ENCODE data around the gene PPP2R5B.
A peak's percentile ranks its signal among the peaks of the same experiment; 100 is the strongest.

Gene PPP2R5B

DNA sequence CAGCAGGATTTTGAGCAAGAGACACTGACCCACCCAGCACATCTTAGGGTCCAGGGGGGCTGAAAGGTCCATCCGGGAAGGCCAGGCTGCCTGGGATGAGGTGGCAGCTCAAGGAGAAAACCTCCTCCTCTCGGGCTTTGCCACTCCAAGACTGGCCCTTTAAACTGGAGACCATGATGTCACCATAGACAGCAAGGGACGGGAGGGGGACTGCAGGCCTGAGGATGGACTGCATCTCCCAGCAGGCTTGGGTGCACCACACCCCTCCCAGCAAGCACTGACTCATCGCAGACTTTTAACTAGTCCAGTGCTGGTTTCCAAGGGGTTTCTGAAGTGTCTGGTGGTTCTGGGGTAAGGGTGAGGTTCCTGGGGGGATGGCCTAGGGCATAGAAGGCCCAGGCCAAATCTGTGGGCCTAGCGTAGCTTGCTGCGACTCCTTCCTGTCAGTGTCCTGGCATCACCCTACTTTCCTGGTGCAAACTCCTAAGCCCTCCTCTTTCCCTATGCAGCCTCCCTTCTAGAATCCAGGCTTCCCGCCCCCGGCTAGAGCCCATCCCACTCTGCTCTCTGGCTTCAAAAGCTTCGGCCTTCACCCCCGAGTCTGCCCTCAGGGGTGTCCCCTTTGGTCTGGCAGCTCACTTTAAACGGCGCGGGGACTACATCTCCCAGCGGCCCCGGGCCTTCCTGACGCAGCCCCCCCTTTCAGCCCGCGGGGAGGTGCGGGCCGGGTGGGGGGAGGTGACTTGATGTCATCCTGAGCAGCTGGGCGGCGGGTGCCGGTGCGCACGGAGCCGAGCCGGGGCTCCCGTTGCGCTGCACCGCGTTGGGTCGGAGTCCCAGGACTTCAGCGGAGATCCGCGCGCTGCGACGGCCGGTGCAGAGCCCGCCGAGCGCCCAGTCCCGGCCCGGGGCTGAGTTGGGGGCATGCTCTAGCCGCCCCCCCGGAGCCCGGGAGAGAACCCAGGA is at the start of gene PPP2R5B (continued):
- TF ChIP-seq, protein P1, sequence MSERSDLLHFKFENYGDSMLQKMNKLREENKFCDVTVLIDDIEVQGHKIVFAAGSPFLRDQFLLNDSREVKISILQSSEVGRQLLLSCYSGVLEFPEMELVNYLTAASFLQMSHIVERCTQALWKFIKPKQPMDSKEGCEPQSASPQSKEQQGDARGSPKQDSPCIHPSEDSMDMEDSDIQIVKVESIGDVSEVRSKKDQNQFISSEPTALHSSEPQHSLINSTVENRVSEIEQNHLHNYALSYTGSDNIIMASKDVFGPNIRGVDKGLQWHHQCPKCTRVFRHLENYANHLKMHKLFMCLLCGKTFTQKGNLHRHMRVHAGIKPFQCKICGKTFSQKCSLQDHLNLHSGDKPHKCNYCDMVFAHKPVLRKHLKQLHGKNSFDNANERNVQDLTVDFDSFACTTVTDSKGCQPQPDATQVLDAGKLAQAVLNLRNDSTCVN (tag by site-specific recombination; optimal IDR thresholded peaks at IDR 0.05), result peak; percentile 65
- TF ChIP-seq ZNF114 (tag by site-specific recombination; IDR thresholded peaks at IDR 0.05) (no peak), ZNF76 (tag by site-specific recombination; IDR thresholded peaks at IDR 0.05; ENCODE audit: borderline replicate concordance, low read depth) (peak; percentile 90), ZBTB48 (tag by site-specific recombination; IDR thresholded peaks at IDR 0.05) (peak; percentile 59), ZNF701 (tag by site-specific recombination; IDR thresholded peaks at IDR 0.05) (no peak), ZIC2 (tag by site-specific recombination; IDR thresholded peaks at IDR 0.05) (peak; percentile 65), YY2 (tag by site-specific recombination; IDR thresholded peaks at IDR 0.05) (no peak), ZNF121 (tag by site-specific recombination; IDR thresholded peaks at IDR 0.05) (no peak), ZNF677 (tag by site-specific recombination; IDR thresholded peaks at IDR 0.05) (no peak), SP3 (tag by site-specific recombination; IDR thresholded peaks at IDR 0.05) (peak; percentile 92)
- TF ChIP-seq, protein P2, sequence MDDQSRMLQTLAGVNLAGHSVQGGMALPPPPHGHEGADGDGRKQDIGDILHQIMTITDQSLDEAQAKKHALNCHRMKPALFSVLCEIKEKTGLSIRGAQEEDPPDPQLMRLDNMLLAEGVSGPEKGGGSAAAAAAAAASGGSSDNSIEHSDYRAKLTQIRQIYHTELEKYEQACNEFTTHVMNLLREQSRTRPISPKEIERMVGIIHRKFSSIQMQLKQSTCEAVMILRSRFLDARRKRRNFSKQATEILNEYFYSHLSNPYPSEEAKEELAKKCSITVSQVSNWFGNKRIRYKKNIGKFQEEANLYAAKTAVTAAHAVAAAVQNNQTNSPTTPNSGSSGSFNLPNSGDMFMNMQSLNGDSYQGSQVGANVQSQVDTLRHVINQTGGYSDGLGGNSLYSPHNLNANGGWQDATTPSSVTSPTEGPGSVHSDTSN (CRISPR knock-in tag; IDR thresholded peaks at IDR 0.05), result no peak
- TF ChIP-seq, protein P3, sequence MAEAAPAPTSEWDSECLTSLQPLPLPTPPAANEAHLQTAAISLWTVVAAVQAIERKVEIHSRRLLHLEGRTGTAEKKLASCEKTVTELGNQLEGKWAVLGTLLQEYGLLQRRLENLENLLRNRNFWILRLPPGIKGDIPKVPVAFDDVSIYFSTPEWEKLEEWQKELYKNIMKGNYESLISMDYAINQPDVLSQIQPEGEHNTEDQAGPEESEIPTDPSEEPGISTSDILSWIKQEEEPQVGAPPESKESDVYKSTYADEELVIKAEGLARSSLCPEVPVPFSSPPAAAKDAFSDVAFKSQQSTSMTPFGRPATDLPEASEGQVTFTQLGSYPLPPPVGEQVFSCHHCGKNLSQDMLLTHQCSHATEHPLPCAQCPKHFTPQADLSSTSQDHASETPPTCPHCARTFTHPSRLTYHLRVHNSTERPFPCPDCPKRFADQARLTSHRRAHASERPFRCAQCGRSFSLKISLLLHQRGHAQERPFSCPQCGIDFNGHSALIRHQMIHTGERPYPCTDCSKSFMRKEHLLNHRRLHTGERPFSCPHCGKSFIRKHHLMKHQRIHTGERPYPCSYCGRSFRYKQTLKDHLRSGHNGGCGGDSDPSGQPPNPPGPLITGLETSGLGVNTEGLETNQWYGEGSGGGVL (tag by site-specific recombination; IDR thresholded peaks at IDR 0.05), result peak; percentile 94
- TF ChIP-seq, protein P4, sequence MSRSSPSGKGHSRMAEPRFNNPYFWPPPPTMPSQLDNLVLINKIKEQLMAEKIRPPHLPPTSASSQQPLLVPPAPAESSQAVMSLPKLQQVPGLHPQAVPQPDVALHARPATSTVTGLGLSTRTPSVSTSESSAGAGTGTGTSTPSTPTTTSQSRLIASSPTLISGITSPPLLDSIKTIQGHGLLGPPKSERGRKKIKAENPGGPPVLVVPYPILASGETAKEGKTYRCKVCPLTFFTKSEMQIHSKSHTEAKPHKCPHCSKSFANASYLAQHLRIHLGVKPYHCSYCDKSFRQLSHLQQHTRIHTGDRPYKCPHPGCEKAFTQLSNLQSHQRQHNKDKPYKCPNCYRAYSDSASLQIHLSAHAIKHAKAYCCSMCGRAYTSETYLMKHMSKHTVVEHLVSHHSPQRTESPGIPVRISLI (tag by site-specific recombination; IDR thresholded peaks at IDR 0.05), result no peak
- TF ChIP-seq, protein P5, sequence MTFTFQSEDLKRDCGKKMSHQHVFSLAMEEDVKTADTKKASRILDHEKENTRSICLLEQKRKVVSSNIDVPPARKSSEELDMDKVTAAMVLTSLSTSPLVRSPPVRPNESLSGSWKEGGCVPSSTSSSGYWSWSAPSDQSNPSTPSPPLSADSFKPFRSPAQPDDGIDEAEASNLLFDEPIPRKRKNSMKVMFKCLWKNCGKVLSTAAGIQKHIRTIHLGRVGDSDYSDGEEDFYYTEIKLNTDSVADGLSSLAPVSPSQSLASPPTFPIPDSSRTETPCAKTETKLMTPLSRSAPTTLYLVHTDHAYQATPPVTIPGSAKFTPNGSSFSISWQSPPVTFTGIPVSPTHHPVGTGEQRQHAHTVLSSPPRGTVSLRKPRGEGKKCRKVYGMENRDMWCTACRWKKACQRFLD (tag by site-specific recombination; IDR thresholded peaks at IDR 0.05), result peak; percentile 84

DNA sequence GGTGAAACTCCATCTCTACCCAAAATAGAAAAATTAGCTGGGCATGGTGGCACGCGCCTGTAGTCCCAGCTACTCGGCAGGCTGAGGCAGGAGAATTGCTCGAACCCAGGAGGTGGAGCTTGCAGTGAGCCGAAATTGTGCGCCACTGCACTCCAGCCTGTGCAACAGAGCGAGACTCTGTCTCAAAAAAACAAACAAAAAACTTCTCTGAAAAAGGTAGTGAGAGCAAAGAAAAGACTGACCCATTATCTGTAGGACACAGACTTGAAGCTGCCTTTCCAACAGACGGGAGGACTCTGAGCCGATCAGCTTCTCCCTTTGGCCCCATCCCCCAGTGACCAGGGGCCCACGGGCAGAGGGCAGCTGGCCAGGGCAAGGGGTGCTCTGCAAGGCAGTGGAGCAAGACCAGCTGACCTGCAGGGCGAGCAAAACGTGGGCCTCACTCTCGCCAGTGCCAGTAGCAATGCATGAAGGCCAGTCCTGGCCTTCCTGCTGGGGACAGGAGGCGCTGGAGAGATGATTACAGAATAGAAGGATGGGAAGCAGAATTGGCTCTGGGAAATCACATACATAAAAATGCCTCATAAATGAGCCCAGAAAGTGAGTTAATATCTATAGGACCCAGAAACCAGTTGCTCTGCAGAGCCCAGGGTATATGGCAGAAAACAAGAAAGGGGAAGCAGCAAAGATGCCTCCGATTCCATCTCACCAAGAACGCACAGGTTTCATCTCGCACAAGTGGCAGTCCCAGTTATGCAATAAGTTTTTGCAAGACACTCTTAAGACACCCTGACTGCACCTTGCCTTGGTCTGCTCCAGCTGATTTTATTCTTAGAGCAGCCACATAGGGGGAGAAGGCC is 48.9 kb upstream of the PPP2R5B start:
- Histone ChIP-seq H3K36me3 (ENCODE audit: control insufficient read depth in 2 of 2, insufficient read depth in 1 of 2, low read length in 2 of 2) (peaks cover 0 to 27% of the 10 kb centered on the region in 2 experiments; a peak in 1 of 3 replicates), H3K27ac (ENCODE audit: extremely low read depth, low read depth, low read length) (no peak overlapping the region), H3K9me3 (ENCODE audit: control insufficient read depth, insufficient read depth, low read depth, low read length) (no peaks in the 10 kb centered on the region), H3K4me1 (ENCODE audit: control insufficient read depth, insufficient read depth, low read length) (no peaks in the 10 kb centered on the region), H3K4me3 (ENCODE audit: low read depth, low read length) (no peak overlapping the region)
- ChIA-PET CTCF (interaction anchor here (0.6 to 4.6 kb wide), 10 partner anchors 9 to 32 kb away, joined by 3 to 36 read pairs (median 5); no protein-coding TSS in a partner anchor), POLR2A (interaction anchor here (0.9 to 1.0 kb wide), 2 partner anchors 21 kb away, joined by 3 to 4 read pairs; no protein-coding TSS in a partner anchor)
- TF ChIP-seq, protein P6, sequence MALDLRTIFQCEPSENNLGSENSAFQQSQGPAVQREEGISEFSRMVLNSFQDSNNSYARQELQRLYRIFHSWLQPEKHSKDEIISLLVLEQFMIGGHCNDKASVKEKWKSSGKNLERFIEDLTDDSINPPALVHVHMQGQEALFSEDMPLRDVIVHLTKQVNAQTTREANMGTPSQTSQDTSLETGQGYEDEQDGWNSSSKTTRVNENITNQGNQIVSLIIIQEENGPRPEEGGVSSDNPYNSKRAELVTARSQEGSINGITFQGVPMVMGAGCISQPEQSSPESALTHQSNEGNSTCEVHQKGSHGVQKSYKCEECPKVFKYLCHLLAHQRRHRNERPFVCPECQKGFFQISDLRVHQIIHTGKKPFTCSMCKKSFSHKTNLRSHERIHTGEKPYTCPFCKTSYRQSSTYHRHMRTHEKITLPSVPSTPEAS (tag by site-specific recombination; IDR thresholded peaks at IDR 0.05), result no peak
- no peak for TF ChIP-seq ZNF530 (tag by site-specific recombination; IDR thresholded peaks at IDR 0.05; ENCODE audit: low read depth)
- TF ChIP-seq, protein P7, sequence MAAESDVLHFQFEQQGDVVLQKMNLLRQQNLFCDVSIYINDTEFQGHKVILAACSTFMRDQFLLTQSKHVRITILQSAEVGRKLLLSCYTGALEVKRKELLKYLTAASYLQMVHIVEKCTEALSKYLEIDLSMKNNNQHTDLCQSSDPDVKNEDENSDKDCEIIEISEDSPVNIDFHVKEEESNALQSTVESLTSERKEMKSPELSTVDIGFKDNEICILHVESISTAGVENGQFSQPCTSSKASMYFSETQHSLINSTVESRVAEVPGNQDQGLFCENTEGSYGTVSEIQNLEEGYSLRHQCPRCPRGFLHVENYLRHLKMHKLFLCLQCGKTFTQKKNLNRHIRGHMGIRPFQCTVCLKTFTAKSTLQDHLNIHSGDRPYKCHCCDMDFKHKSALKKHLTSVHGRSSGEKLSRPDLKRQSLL (tag by site-specific recombination; IDR thresholded peaks at IDR 0.05), result no peak
- TF ChIP-seq SCRT1 (tag by site-specific recombination; IDR thresholded peaks at IDR 0.05; ENCODE audit: borderline replicate concordance), result no peak
- TF ChIP-seq, protein P8, sequence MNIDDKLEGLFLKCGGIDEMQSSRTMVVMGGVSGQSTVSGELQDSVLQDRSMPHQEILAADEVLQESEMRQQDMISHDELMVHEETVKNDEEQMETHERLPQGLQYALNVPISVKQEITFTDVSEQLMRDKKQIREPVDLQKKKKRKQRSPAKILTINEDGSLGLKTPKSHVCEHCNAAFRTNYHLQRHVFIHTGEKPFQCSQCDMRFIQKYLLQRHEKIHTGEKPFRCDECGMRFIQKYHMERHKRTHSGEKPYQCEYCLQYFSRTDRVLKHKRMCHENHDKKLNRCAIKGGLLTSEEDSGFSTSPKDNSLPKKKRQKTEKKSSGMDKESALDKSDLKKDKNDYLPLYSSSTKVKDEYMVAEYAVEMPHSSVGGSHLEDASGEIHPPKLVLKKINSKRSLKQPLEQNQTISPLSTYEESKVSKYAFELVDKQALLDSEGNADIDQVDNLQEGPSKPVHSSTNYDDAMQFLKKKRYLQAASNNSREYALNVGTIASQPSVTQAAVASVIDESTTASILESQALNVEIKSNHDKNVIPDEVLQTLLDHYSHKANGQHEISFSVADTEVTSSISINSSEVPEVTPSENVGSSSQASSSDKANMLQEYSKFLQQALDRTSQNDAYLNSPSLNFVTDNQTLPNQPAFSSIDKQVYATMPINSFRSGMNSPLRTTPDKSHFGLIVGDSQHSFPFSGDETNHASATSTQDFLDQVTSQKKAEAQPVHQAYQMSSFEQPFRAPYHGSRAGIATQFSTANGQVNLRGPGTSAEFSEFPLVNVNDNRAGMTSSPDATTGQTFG (tag by site-specific recombination; IDR thresholded peaks at IDR 0.05; ENCODE audit: borderline replicate concordance), result no peak

Data from HEK293 (cell line).